ENCODE measurements around the gene TBC1D22A.

TBC1D22A gene

DNA sequence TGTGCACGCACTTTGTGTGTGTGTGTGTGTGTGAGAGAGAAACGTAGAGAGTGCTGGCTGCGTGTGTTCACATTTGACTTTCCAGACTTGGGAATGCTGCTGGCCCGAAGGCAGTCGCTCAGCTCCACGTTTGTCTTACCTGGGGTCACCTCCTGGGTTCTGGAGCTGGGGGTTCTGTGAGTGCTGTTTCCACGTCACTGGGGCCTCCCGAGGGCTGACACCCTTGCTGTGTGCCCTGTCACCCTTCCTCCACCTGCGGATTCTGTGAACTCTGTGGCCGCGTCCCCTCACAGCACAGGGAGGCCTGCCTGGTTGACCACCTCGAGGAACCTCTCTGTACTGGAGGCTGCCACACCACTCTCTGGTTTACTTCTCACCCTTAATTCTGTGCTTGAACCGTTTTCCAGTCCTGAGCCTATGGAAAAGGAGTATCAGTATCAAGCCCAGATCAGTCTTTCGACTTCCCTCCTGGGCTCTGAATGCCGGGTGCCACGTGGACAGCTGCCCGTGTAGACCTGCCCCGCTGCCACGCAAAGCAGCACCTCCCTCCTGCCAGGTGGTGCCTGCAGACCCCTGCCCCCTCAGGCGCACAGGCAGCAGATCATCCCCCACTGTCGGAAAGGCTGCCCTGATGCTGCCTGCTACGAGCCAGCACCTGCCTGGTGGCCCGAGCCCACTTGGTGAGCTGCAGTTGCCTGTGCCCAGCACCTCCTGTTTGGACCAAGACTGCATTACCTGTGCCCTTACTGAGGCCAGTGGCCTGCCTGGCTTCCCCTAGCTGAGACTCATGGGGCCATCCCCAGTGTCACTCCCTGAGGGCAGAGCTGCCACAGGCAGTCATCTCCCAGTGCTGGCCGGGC is 233.3 kb downstream of the TBC1D22A start:
- no peak for DNase-seq (ENCODE audit: low spot score)

DNA sequence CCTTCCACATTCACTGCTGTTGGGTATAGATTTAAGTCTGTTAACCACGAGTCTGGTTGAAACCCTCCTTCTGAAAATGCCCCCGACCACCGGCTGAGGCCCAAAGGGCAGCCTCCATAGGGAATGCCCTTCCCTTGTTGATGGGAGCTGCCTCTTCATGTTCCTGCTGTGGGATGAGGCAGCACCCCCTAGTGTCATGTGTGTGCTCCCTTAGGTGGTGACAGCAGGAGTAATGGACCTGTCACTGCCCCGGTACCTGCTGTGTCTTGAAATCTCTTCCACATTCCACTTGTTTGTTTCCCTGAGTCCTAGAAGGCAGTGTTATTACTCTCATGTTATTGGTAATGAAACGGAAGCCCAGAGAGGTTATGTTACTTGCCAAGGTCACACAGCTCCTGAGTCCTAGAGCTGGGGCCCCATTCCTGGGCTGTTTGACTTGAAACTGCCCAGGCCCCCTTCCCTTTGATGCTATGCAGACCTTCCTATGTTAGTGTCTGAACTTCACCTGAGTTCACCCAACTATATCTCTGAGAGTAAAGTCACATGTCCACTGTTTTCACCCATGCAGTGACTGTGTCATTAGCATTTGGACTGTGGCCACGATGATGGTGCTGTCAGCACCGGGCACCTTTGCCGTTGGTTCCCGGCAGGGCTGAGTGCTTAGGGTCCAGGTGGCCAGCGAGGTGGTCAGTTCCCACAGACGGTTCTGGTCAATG is 234.3 kb downstream of the TBC1D22A start:
- DNase-seq (ENCODE audit: low spot score): no peak

DNA sequence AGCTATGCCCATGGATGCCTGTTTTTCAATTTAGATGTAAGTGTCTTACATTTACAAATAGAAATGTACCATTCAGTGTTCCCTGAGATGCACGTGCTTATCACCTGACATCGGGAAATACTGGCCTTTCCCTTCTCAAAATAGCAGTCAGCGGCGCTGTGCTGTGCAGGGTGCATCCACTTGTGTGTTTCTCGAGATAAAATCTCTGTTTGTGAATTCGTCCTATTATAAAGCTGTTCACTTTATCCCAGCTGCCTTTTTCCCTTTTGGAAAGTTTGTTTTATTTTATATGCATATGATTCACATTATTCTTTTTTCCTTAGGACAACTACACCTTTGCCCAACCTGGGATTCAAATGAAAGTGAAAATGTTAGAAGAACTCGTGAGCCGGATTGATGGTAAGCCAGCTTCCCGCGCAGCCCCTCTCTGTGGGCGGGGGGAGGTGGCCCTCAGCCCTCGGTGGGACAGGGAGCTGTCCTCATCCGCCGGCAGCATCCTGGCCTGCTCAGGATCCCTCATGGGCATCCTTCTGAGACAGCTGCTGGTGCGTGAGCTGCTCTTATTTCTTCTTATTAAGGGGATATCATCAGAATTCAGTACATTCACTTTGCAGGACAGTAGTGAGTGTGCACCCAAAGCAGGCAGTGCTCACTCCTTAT is 235.0 kb downstream of the TBC1D22A start:
- DNase-seq (ENCODE audit: low spot score): no peak

DNA sequence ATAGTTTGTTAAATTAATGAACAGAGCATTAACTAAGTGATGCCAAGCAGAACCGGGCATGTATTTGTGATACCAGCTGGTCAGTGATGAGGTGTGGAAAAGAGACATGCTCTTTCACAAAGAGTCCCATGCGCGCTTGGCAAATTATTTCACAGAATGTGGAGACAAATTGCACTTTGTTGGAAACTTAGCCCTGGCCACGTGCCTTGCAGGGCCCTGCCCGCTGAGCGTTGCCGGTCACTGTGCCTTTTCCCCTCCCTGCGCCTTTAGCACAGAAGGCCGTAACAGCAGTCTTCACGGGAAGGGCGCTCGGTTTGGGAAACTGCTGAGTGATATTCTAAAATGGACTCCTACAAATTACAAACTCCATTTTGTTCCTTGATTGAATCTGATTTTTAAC is 235.9 kb downstream of the TBC1D22A start:
- DNase-seq (ENCODE audit: low spot score): no peak

DNA sequence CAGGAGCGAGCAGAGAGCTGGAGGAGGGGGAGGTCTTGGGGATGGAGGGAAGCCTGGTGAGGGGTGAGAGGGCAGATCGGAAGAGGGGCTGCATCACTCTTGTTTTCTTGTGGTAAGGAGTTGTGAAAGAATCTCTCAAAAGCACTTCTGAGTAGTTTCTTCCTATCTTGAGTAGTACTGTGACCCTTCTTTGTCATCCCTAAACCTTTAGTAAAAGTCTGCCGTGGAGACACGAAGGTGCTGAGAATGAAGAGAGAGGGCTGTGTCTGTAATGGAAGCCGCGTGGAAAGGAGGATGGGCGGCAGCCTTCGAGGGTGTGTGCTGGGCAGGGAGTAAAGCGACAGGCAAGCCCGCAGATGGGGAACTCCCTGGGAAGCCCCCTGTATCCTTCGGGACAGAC is 237.8 kb downstream of the TBC1D22A start:
- peak; percentile 12 for DNase-seq (ENCODE audit: low spot score)

DNA sequence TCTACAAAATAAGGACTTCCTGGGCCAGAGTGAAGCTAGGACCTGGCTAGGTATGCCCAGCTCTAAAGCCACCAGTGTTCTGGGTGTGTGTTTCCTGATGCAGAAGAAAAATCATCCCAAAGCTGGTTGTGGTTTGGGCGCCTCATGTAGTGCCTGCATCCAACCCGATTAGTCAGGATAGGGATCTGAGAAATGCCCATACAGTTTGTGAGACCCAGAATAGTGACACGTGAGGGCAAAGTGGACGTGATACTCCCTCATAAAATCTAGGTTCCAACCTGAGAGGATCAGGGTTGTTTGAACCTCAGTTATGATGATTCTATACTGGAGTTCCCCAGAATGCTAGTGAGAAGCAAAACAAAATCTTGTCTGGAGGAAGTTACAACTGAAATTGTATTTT is 238.4 kb downstream of the TBC1D22A start:
- peak; percentile 26 for DNase-seq (ENCODE audit: low spot score)

DNA sequence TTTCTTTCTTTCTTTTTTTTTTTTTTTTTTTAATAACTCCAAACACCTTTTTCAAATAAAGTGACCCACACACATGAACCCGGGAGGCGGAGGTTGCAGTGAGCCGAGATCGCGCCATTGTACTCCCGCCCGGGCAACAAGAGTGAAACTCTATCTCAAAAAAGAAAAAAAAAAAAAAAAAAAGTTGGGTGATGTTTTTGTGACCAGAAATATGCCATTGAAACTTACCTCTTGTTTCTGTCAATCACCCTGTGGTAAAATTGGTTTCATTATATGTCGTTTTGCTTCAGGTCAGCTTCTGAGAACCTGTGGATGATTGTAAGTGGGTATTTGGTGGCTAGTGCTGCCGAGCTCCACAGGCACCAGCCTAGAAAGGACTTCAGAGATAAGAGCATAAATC is 238.8 kb downstream of the TBC1D22A start:
- peak; percentile 63 for DNase-seq (ENCODE audit: low spot score)

DNA sequence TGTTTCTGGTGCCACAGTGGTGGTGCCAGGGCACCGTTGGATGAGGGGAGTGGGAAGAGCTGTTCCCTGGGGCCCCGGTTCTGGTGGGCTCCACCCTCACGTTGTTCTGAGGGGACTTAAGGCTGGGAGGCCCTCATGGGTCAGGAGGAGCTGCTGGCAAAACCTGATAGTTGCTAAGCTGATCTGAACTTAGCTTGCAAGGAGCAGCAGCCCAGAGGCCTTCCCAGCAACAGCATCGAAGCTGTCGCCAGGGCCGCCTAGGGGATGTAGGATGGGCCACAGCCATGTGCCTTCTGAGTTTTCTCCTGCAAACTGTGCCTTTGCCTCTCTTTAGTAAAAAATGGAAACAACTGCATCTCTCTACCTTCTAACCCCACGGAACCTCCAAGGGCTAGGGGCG is 240.2 kb downstream of the TBC1D22A start:
- no peak for DNase-seq (ENCODE audit: low spot score)

DNA sequence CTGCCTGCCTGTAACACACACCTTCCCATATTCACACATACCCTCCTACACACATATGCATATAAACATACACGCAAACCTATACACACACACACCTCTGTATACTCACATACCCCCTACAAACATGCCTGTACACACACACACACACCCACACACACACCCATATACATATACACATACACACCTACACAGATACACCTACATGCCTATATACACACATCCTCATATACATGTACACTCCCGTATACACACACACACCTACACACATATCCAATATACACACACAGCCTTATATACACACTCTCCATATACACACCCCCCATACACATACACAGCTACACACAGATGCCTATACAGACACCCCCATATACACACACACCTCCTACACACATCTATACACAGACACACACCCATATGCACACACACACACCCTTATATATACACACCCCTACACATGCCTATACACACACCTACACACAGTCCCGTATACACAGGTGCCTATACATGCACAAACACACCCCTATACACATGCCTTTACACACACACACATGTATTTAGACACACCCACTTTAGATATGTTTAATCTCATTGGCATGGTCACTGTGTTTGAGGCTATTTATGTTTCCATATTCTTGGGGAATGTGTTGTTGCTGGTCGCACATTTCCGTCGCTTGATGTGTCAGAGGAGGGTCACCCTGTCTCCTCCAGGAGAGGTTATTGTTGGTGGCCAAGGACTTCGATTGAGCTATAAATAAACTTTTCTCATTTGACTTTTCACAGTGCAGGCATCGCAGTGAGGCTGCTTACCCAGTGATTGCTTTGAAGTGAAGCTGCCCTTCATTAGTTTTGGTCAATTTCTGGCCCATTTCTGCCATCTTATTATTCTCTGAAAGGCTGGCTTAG is 243.3 kb downstream of the TBC1D22A start:
- DNase-seq (ENCODE audit: low spot score): no peak

DNA sequence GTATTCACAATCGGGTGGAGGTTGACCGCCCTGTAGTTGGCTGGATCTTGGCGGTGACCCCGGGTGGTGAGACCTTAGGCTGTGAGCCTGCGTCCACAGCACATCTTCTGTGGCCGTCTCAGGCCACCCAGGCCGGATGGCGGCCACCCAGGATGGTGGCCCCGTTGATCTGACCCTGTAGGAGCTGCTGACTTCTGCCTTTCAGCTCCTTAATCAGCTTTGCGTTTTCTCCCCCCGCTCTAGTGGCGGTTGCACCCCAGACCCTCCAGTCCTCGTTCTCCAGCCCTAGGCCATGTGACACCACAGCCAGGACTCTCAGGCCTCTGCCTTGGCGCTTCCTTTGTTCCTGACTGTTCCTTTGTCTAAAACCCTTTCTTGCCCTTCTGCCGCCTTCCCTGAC is 244.0 kb downstream of the TBC1D22A start:
- DNase-seq (ENCODE audit: low spot score): no peak

DNA sequence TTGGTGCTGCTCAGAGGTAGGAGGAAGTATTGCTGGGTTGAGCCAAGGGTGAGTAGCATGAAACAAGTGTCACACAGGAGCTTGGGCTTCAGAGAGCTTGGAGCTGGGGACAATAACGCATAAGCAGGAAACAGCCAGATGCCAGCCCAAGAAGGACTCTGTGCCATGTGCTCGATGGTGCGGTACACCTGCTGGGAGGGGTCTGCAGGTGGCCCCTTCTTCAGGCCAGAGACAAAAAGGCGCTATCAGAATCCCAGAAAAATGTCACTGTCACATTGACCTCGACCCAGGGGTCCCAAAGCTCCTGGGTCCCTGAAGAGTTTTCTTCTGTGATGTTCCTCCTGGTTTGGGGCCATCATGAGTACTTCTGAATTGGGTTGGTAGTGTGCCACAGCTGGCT is 244.4 kb downstream of the TBC1D22A start:
- no peak for DNase-seq (ENCODE audit: low spot score)

DNA sequence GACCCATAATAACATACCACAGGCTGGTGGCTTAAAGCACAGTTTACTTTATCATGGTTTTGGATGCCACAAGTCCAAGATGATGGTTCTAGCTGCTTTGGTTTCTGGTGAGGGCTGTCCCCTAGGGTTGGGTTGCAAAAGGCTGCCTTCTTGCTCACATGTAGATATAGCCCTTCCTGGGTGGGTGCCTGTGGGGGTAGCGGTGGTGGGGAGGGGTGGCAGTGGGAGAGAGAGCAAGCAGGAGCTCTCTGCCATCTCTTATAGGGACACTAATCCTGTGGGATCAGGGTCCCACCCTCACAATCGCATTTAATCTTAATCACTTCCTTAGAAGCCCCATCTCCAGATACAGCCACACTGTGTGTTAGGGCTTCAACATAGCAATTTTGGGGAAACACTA is 245.0 kb downstream of the TBC1D22A start:
- DNase-seq (ENCODE audit: low spot score): no peak

DNA sequence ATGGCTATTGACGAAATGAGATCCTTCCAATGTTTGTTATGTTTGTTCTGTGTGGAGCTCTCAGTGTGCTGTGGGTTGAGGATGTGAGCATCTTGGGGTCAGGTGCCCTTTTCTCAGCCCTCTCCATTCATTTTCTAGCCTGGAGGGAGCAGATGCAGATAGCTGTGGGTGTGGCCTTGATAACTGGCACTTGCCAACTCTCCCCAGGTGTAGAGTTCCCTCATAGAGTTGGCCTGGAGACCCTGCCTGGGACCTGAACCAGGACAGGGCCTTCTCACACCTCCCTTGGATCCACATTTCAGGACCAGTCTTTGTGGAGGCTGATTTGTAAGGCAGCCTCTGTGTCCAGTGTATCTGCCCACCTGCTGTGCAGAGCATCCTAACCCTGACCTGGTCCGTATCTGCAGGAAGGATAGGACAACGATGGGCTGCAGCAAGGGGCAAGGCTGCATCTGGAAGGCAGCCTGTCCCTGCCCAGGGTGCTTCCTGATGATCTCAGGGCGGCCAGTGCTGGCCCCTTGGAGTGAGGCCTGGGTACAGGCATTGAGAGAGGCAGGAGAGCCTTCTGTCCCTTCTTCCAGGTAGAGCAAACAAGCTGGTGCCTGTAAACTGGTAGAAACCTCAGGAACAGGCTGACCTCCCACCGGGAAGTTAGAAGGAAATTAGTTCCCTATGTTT is 245.9 kb downstream of the TBC1D22A start:
- no peak for DNase-seq (ENCODE audit: low spot score)

DNA sequence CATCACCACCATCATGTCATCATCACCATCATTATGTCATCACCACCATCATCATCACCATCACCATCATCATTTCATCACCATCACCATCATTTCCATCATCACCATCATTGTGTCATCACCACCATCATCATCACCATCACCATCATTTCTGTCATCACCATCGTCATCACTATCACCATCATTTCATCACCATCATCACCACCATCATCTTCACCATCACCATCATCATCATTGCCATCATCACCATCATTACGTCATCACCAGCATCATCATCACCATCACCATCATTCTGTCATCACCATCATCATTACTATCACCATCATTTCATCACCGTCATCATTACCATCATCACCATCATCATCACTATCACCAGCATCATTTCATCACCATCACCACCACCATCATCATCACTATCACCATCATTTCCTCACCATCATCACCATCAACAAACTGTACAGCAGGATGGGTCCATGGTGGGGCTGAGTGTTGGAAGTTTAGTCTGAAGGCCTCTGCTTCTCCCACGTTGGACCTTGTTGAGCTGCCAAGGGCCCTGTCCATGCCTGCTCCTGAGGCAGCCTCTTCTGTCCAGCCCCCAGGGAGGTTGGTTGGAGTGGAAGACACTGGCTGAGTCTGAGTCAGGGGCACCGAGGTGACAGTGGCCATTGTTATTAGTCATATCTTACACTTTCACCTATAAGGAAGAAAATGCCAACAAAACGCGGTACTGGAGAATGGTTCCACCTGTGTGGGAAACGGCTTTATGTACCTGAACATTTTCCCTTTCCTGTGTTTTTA is 247.1 kb downstream of the TBC1D22A start:
- DNase-seq (ENCODE audit: low spot score): no peak

DNA sequence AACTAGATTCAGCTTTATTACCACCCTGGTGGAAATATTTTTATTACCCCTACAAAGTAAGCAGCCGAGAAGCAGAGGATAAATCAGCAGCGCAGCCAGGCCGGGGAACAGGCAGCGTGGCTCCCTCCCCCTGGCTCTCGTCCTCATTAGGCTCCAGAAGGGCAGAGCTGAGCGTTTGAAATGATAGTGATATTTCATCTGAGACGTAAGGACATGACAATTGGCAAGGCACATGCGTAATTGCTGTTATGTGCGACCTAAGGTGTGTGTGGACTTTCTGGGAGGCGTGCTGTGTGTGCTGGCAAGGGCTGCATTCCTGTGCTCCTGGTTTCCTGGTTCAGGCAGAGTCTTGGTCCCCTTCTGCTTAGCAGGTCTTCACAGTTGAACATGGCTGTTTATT is 247.8 kb downstream of the TBC1D22A start:
- DNase-seq (ENCODE audit: low spot score): no peak

DNA sequence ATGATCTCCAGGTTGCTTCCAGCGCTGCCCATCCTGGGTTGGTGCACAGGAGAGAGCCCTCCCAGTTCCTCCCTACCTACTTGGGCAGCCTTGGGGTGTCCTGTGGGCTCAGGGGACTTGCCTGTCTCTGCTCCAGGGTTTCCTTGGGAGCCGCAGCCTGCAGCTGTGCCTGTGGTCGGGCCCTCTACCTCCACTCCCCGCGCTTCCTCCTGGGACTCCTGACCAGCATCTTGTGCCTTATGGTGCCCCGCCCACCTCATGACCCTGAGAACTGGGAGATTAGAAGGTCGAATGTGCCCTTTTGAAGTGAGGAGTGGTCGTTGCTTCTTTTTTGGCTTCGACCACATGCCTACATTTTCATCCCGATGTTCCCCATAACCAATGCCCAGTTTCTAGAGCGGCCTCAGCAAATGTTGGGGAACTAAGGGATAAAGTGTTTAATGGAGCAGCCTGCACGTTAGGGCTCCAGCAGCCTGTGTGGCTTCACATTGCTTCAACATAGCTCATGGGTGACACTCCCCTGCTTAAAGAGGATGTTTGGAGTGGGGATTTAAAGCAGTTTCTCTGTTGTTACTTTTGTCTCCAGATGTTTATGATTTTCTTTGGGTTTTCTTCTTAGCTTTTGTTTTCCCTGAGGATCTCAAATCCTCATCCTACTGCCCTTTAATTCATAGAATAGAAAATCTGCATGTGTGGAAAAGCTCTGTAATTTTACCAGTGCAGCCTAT is 248.8 kb downstream of the TBC1D22A start:
- no peak for DNase-seq (ENCODE audit: low spot score)

DNA sequence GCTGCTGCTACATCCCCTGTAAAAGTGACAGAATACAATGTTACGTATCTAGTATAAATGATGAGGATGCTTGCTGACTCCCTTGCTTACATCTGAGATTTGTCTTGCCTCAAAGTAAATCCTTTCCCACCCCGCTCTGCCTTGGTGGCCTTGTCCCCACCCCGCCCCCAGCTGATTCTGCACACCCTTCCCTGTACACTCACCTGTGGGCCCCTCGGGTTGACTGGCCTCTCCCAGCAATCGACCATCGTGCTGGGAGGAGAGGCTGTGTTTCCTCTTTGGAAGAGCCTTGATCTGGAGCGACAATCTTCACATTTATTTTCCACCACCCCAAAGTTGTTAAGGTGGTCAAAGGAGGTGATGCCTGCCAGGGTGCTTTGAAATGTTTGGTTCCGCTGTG is 249.4 kb downstream of the TBC1D22A start:
- no peak for DNase-seq (ENCODE audit: low spot score)

DNA sequence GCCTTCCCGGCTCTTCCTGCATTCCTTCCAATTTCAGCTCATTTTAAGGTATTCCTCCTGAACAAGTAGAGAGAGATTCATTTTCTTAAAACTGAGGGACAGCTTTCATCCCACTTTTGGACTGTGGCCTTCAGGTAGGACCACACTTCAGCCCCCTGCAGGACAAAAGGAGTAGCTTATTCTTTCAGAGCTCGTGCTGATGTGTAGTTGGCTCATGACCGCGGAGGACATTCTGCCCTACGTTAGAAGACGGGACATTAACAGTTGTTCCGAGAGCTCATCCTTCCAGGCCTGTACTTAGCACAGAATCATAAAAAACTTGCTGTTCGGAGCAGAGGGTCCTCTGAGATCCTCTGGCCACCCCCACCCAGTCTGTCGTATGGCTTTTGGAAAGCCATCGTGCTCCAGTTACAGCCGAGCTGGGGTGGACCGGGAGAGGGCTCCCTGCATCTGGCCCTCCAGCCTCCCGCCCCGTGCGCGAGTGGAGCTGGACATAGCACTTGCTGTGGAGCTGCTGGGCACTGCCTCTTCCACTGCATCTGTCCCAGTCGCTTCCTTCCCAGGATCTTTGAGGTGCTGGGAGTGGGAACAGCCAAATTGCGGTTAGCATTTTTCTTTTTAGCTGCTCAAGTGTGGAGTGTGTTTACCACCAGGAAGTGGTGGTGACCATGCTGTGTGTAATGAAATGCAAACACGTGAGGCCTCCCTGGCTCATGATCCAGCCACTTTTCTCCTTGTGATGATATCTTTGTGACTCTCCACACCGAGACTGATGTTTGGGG is 250.3 kb downstream of the TBC1D22A start:
- no peak for DNase-seq (ENCODE audit: low spot score)

All from activated CD4-positive, alpha-beta T cell treated with anti-CD3 and anti-CD28 coated beads, Interleukin-2, Interleukin-4, amounts not matched to agents 100 ng/mL and 50 ng/mL, durations not matched to agents 16 hours and 8 hours (primary cell).